HG02884 (cell line): Measurements from ENCODE around the gene RFXANK.
"Not testable (repeated sequence)": the region's sequence is repeated elsewhere in the genome, so short reads cannot be mapped to it uniquely, and the experiment has no call there.

Experiments
- ATAC-seq: cut with Tn5 transposase; IDR thresholded peaks from one replicate; pipeline ENCODE4 v1.9.1; 2021; ENCODE audit warnings: mild to moderate bottlenecking, moderate library complexity; ENCODE audit not compliant: unreplicated experiment

Gene RFXANK

DNA sequence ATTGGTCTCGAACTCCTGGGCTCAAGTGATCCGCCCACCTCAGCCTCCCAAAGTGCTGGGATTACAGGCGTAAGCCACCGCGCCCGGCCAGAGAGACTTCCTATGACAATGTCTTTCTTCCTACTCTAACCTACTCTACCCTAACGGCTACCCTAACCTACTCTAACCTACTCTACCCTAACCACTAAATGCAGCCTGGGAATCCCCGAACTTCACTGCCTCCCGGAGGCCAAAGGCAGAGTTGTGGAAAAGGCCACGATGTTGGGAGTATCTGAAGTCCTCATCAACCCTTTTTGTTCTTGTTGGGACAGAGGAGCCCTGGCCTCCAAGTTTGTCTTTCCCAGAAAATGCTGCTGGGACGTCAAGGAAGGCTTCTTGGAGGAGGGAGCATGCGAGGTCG is 12.1 kb downstream of the RFXANK start:
- ATAC-seq: no peak

DNA sequence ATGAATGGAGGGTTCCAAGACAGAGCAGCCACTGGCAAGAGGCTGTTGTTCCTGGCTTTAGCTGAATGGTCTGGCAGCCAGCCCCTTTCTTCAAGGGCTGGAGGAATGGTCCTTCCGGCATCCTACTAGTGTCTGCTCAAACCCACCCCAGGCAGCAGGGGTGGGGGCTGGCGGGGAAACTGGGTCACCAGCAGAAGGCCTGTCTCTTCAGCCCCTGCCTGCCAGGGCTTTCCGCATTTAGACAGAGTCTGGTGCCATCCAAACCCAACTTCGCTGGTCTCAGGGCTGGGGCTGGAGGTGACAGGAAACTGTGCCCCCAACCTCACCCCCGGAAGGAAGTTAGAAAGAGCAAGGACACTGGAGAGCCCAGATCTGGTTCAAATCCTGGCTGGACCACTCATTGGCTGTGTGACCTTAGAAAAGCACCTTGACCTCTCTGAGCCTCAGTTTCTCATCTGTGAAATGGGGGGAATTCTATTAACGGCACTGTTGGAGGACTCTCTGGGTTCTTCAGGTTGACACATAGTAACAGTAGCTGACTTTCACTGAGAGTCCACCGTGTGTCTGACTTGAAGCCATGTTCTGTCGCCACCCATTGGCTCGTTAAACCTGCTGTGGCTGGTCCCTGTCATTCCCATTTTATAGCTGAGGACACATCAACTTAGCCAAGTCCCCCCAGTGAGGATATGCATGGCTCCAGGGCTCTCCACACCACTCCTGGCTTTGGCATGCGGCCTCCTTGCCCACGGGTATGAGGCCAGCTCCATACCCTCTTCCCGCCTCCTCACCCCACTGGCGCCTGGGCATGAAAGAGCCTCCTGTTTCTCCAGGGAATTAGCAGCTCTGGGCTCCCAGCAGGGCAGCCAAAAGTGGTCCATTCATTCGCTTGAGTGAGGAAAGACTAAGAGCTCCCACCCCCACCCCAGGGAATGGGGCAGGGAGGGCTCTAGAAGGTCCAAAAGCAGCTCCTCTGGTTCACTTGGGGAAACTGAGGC is 13.7 kb downstream of the RFXANK start:
- no peak for ATAC-seq

- ATAC-seq: no peak
Measured at GRCh38 chr19:19206938-19207337, 14.9 kb downstream of the RFXANK start.

DNA sequence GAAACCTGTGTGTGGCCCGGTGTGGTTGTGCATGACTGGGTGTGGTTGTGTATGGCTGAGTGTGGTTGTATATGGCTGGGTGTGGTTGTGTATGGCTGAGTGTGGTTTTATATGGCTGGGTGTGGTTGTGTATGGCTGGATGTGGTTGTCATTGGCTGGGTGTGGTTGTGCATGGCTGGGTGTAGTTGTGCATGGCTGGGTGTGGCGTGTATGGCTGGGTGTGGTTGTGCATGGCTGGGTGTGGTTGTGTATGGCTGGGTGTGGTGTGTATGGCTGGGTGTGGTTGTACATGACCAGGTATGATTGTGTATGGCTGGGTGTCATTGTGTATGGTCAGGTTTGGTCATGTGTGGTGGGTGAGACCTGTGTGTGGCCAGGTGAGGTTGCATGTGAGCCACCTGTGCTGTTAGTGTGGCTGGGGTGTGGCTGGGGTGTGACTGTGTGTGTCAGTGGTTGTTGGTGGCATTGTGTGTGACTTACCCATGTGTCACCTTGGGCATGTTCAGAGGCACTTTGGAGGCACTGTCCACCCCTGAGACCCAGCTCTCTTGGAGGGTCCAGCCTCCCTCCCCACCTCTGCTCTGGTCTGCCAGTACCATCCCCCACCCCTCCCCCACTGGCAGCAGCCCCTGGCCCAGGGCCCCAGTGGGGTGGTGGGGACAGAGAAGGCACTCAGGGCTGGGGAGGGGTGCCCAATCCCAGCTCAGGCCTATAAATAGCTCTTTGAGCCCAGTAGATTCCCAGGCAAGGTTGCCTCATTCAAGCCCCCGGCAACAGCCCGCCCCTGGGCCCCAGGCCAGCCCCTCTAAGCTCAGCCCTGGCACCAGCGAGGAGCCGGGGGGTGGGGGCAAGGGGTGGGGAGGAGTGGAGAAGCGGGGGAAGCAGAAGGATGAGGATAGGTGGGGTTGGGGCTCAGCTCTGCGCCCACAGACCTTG is 15.8 kb downstream of the RFXANK start:
- ATAC-seq: no peak

- ATAC-seq: no peak
Measured at GRCh38 chr19:19209372-19209771, 17.3 kb downstream of the RFXANK start.

- no peak for ATAC-seq
Measured at GRCh38 chr19:19211499-19212420, 19.7 kb downstream of the RFXANK start, which contains the start of gene NCAN. Gene NCAN (plus strand): TSS chr19:19211958. CDS start chr19:19216954, 4,996 bp downstream.

DNA sequence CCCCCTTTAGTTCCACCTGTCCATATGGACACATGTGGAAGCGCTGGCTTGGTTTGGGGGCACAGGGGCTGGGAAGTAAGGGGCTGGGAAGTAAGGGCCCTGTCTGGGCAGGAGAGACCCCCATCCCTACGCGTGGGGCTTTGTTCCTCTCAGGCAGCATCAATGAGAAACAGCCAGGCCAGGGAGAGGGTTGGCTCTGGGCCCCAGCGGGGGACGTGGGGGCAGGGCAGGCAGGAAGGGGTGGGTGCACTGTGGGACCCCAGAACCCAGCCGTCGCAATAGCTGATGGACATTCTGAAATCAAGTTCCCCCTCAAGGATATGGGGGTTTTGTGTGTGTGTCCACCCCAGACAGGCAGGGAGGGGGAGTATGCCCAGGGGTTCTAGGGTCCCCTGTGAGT is 20.9 kb downstream of the RFXANK start:
- no peak for ATAC-seq

GRCh38 chr19:19213426-19214158 is 21.5 kb downstream of the RFXANK start:
- no peak for ATAC-seq

- no peak for ATAC-seq
Measured at GRCh38 chr19:19214159-19214490, 22.1 kb downstream of the RFXANK start.

DNA sequence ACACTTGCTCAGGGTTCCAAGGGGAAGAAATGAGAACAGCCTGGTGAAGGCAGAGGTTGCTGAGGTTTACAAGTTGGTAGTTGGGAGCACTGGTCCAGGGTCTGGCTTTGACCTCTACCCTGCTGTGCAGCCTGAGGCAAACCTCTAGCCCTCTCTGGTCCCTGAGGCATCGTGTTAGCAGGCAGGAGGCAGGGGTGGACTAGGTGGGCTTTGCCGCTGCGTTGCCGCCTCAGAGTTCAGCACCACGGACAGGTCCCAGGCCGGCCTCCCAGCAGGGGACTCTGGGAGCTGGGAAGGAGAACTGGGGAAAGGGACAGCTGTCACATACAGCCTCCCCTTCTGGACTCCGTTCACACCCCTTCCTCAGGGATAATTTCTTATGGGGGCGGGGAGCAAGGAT is 22.8 kb downstream of the RFXANK start:
- ATAC-seq: no peak

DNA sequence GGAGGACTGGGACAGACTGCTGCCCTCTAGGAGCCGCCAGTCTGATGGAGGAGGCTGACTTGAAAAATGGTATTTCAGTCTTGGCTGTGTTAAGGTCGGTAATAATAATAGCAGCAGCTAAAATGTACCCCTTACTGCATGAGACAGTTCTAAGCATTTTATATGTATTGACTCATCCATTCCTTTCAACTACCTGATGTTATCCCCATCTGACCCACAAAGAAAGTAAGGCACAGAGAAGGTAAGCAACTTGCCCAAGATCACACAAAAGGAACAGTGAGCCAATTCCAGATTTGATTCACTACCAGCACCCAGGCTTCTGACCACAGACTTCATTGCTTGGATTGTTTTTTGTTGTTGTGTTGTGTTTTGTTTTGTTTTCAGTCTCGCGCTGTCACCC is 23.7 kb downstream of the RFXANK start:
- ATAC-seq: no peak

GRCh38 chr19:19217099-19217498 is 25.0 kb downstream of the RFXANK start:
- no peak for ATAC-seq

DNA sequence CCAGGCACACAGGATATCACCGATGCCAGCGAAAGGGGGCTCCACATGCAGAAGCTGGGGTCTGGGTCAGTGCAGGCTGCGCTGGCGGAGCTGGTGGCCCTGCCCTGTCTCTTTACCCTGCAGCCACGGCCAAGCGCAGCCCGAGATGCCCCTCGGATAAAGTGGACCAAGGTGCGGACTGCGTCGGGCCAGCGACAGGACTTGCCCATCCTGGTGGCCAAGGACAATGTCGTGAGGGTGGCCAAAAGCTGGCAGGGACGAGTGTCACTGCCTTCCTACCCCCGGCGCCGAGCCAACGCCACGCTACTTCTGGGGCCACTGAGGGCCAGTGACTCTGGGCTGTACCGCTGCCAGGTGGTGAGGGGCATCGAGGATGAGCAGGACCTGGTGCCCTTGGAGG is 26.9 kb downstream of the RFXANK start:
- ATAC-seq: no peak

GRCh38 chr19:19221000-19221399 is 28.9 kb downstream of the RFXANK start:
- ATAC-seq: not testable (repeated sequence)

- ATAC-seq: no peak
Measured at GRCh38 chr19:19223060-19223459, 31.0 kb downstream of the RFXANK start.

DNA sequence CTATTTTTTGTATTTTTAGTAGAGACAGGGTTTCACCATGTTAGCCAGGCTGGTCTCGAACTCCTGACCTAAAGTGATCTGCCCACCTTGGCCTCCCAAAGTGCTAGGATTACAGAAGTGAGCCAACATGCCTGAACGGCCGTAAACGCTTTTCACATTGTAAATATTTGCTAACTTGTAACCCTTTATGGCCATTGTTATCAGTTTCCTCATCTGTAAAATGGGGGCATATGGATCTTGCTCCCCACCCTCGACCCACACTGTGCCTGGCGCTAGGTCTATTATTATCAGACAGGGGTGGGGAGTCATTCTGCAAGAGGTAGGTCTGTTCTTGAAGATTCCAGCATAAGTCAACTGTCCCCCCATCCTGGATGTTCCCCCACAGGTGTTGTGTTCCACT is 31.6 kb downstream of the RFXANK start:
- ATAC-seq: no peak

DNA sequence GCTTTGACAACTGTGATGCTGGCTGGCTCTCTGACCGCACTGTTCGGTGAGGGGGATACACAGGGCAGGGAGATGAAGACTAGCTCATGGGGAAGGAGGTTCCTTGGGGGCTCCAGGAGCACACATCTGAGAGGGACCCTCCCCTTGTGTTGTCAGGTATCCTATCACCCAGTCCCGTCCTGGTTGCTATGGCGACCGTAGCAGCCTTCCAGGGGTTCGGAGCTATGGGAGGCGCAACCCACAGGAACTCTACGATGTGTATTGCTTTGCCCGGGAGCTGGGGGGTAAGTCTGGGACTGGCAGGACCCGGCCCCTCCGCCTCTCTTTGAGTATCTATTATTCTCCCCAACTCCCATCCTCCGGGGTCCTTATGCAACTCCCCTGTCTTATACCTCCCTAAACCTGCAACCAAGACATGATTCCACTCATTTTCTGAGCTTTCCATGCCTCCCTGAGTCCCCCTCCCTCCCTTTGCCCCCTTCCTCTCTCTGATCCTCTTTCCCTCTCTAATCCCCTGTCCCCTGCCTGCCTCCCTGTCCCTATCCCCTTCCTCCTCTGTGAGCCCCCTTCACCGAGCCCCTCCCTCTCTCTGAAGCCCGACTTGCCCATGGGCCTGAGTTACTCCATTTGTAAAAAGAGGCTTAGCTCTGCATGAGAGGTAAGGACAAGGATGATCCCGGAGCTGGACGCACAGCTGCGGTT is 32.2 kb downstream of the RFXANK start:
- ATAC-seq: no peak

DNA sequence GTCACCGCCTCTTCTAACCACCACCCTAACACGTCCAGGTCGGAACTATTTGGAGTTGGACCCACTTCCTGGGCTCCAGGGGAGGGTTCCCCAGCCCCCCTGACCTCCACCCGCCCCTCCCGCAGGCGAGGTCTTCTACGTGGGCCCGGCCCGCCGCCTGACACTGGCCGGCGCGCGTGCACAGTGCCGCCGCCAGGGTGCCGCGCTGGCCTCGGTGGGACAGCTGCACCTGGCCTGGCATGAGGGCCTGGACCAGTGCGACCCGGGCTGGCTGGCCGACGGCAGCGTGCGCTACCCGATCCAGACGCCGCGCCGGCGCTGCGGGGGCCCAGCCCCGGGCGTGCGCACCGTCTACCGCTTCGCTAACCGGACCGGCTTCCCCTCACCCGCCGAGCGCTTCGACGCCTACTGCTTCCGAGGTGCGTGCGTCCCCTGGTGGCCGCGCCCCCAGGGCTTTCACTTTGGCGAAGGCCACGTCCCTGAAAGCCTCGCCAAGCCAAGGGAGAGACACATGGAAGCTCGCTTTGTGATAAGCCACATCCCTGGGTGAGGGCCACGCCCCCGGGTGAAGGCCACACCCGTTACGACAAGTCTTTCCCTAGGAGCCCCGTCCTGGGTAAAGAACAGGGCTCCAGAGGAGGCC is 32.9 kb downstream of the RFXANK start:
- peak; percentile 47 for ATAC-seq

- no peak for ATAC-seq
Measured at GRCh38 chr19:19226204-19226603, 34.1 kb downstream of the RFXANK start.
